ENCODE results near the gene MAPKAPK3. TPM values are rescaled to one million over a fixed set of nuclear protein-coding genes. Genes with fewer than 3 reads are reported as not detected.
A peak's percentile ranks its signal among the peaks of the same experiment; 100 is the strongest.

The MAPKAPK3 gene
- polyA plus RNA-seq, 1 donor from 2014 or later, result 4.3 TPM

- H3K9me3 ChIP-seq (ENCODE audit: low read length), result no peaks in the 10 kb centered on the region
- H3K36me3 ChIP-seq (ENCODE audit: insufficient read depth, low read length), result no peaks in the 10 kb centered on the region
- peak overlapping the region; percentile 63 for H3K9ac ChIP-seq (ENCODE audit: low read length)
- no peaks in the 10 kb centered on the region for H4K20me1 ChIP-seq (ENCODE audit: insufficient read depth)
- TF ChIP-seq CTCF (IDR thresholded peaks at IDR 0.05; ENCODE audit: poor library complexity, severe bottlenecking), result peak; percentile 66
- peak; percentile 5 for TF ChIP-seq POLR2AphosphoS5 (IDR thresholded peaks at IDR 0.05)
- peak; percentile 66 for TF ChIP-seq SMC3 (conservative IDR thresholded peaks at IDR 0.05; ENCODE audit: poor library complexity)
- no peak for TF ChIP-seq EP300 (conservative IDR thresholded peaks at IDR 0.05; ENCODE audit: poor library complexity, severe bottlenecking)
- peak; percentile 80 for TF ChIP-seq MXI1 (conservative IDR thresholded peaks at IDR 0.05; ENCODE audit: poor library complexity, severe bottlenecking)
- TF ChIP-seq RAD21 (conservative IDR thresholded peaks at IDR 0.05), result peak; percentile 68
- no peak for TF ChIP-seq REST (IDR thresholded peaks at IDR 0.05; ENCODE audit: borderline replicate concordance)
- TF ChIP-seq TAF1 (IDR thresholded peaks at IDR 0.05; ENCODE audit: low read depth), result no peak
- peak overlapping the region; percentile 18 for H2AFZ ChIP-seq (ENCODE audit: low read depth, low read length)
- peaks cover 6% of the 10 kb centered on the region for H3K27me3 ChIP-seq (ENCODE audit: insufficient read depth, low read depth, low read length)
- H3K79me2 ChIP-seq (replicated peaks; ENCODE audit: insufficient read depth, low read length), result peaks cover 29% of the 10 kb centered on the region
- peak overlapping the region; percentile 68 for H3K4me3 ChIP-seq (ENCODE audit: low read length)
- no peaks in the 10 kb centered on the region for H3F3A ChIP-seq (ENCODE audit: insufficient read depth, low read length, poor library complexity, severe bottlenecking)
- peak overlapping the region; percentile 94 for H3K4me2 ChIP-seq (ENCODE audit: low read length)
- no peaks in the 10 kb centered on the region for H3K9me2 ChIP-seq (ENCODE audit: insufficient read depth, low read length)
- peak overlapping the region; percentile 56 for H3K27ac ChIP-seq (ENCODE audit: low read length)
Measured at GRCh38 chr3:50675179-50676030, 58.5 kb downstream of the MAPKAPK3 start.

- H3K27ac ChIP-seq (ENCODE audit: low read length), result peak overlapping the region; percentile 56
- no peaks in the 10 kb centered on the region for H3K9me2 ChIP-seq (ENCODE audit: insufficient read depth, low read length)
- H3K9me3 ChIP-seq (ENCODE audit: low read length), result no peaks in the 10 kb centered on the region
- no peaks in the 10 kb centered on the region for H4K20me1 ChIP-seq (ENCODE audit: insufficient read depth)
- peak overlapping the region; percentile 63 for H3K9ac ChIP-seq (ENCODE audit: low read length)
- peaks cover 6% of the 10 kb centered on the region for H3K27me3 ChIP-seq (ENCODE audit: insufficient read depth, low read depth, low read length)
- H3K36me3 ChIP-seq (ENCODE audit: insufficient read depth, low read length), result no peaks in the 10 kb centered on the region
- H3K79me2 ChIP-seq (replicated peaks; ENCODE audit: insufficient read depth, low read length), result peaks cover 33% of the 10 kb centered on the region
- peak overlapping the region; percentile 94 for H3K4me2 ChIP-seq (ENCODE audit: low read length)
- peak overlapping the region; percentile 18 for H2AFZ ChIP-seq (ENCODE audit: low read depth, low read length)
- peak overlapping the region; percentile 68 for H3K4me3 ChIP-seq (ENCODE audit: low read length)
- TF ChIP-seq SMC3 (conservative IDR thresholded peaks at IDR 0.05; ENCODE audit: poor library complexity), result no peak
- TF ChIP-seq EZH2 (IDR thresholded peaks at IDR 0.05; ENCODE audit: borderline replicate concordance, insufficient read depth, low read length, poor library complexity, severe bottlenecking), result no peak
- no peak for TF ChIP-seq RAD21 (conservative IDR thresholded peaks at IDR 0.05)
- TF ChIP-seq EP300 (conservative IDR thresholded peaks at IDR 0.05; ENCODE audit: poor library complexity, severe bottlenecking), result no peak
- TF ChIP-seq POLR2AphosphoS5 (IDR thresholded peaks at IDR 0.05), result no peak
- no peak for TF ChIP-seq REST (IDR thresholded peaks at IDR 0.05; ENCODE audit: borderline replicate concordance)
- no peak for TF ChIP-seq CTCF (IDR thresholded peaks at IDR 0.05; ENCODE audit: poor library complexity, severe bottlenecking)
- TF ChIP-seq TAF1 (IDR thresholded peaks at IDR 0.05; ENCODE audit: low read depth), result no peak
- no peak for TF ChIP-seq MXI1 (conservative IDR thresholded peaks at IDR 0.05; ENCODE audit: poor library complexity, severe bottlenecking)
- H3F3A ChIP-seq (ENCODE audit: insufficient read depth, low read length, poor library complexity, severe bottlenecking), result no peaks in the 10 kb centered on the region
Measured at GRCh38 chr3:50676031-50676705, 59.2 kb downstream of the MAPKAPK3 start.
